Gastroesophageal sphincter (tissue), 4 donors: Measurements from ENCODE around the gene PGBD5. TPM values are rescaled to one million over a fixed set of nuclear protein-coding genes. Genes with fewer than 3 reads are reported as not detected.

Source experiments
- ATAC-seq: fragments of 150-250 bp; one replicate; pipeline ENCODE4 v1.9.1; 2016; ENCODE audit warnings: mild to moderate bottlenecking, moderate library complexity
- H3K27ac ChIP-seq, 4 donors: fragments of 200-600 bp; sonication (generic) in 3 of 4; 1 replicate in 3 of 4; 2 replicates in 1 of 4; pipeline ENCODE4 v1.5.1; 2016 to 2019
- H3K27me3 ChIP-seq: fragments of 200-600 bp; sonication (generic); one replicate; pipeline ENCODE4 v1.5.1; 2019
- H3K36me3 ChIP-seq, 2 donors: fragments of 200-600 bp; sonication (generic); one replicate each; pipeline ENCODE4 v1.5.1; 2019; ENCODE audit warnings: control low read depth in 1 of 2
- H3K4me1 ChIP-seq, 3 donors: fragments of 200-600 bp; sonication (generic); 1 replicate in 2 of 3; 2 replicates in 1 of 3; pipeline ENCODE4 v1.5.1; 2016 to 2019; ENCODE audit warnings: control low read depth in 2 of 3
- H3K4me3 ChIP-seq, 2 donors: fragments of 200-600 bp; sonication (generic); one replicate each; pipeline ENCODE4 v1.5.1; 2019; ENCODE audit warnings: mild to moderate bottlenecking in 1 of 2, moderate library complexity in 1 of 2
- H3K9me3 ChIP-seq, 3 donors: fragments of 200-600 bp; sonication (generic); one replicate each; pipeline ENCODE4 v1.5.1; 2017 to 2019; ENCODE audit warnings: control low read depth in 2 of 3
- EP300 ChIP-seq: sonication (generic); formaldehyde crosslinking; IDR thresholded peaks from one replicate; pipeline ENCODE4 v1.6.1; 2017; ENCODE audit warnings: antibody characterized with exemption, mild to moderate bottlenecking
- POLR2A ChIP-seq, 2 donors: fragments of 450-650 bp; IDR thresholded peaks; one replicate each; pipeline ENCODE4 v1.6.1; 2017; ENCODE audit warnings: antibody characterized with exemption in 2 of 2, mild to moderate bottlenecking in 2 of 2, moderate library complexity in 1 of 2
- POLR2AphosphoS5 ChIP-seq: sonication (generic); formaldehyde crosslinking; IDR thresholded peaks from one replicate; pipeline ENCODE4 v1.6.1; 2017; ENCODE audit warnings: antibody characterized with exemption
- WGBS, 2 donors: methylation state at CpG; one replicate each; pipeline ENCODE4 v1.1.5; 2018; ENCODE audit warnings: low coverage in 1 of 2; 5-methylcytosine and 5-hydroxymethylcytosine counted together
- total RNA-seq, 4 donors: library from RNA; depleted of rRNA; stranded (reverse); fragments of >200 nt; gene quantifications; one replicate each; pipeline ENCODE4 v1.1.0, GENCODE V29; 2016
- TF ChIP-seq, protein P1 (sequence below), 4 experiments: fragments of 200-600 bp in 2 of 4; fragments of 450-650 bp in 2 of 4; sonication (generic) in 1 of 4; IDR thresholded peaks; one replicate each; pipeline ENCODE4 v1.5.1; 2017 to 2019; ENCODE audit warnings: antibody characterized with exemption in 4 of 4, mild to moderate bottlenecking in 2 of 4, moderate library complexity in 2 of 4

The PGBD5 gene
- total RNA-seq, 4 donors from 2014 or later = 0.15 to 1.1 (median 0.33) TPM

DNA sequence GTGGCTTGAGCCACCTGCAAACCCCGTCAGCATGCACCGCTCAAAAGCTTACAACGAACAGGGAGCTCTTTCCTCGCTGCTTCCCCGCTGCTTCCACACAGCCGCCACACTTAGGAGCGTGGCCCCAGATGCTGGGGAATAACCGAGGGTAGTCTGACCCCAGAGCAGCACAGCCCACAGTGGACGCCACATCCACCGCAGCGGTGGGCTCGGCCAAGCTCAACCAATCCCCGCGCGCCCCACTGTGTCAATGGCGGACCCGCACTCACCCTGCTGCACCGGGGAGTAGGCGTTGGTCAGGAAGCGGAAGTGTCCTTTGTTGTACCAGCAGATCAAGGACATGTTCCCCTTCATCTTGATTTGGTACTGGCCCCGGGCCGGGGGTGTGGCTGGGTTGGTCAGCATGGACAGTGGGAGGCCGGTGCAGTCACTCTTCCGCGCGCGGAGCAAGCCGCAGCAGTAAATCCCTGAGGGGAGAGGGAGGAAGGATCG, 93.5 kb downstream of the PGBD5 start:
- H3K4me3 ChIP-seq = no peak overlapping the region
- H3K27ac ChIP-seq = no peak overlapping the region
- 80% methylated on average over 1 of the region's 29 CpGs; no CpG with 5 or more reads in 1 of the 2 donors for WGBS, 2 donors
- peaks cover 0 to 7% (median 0%) of the 10 kb centered on the region in 3 donors for H3K4me1 ChIP-seq
- H3K27me3 ChIP-seq = no peaks in the 10 kb centered on the region
- H3K9me3 ChIP-seq = no peaks in the 10 kb centered on the region
- TF ChIP-seq EP300 (no peak), POLR2AphosphoS5 (no peak), POLR2A (IDR thresholded peaks at IDR 0.05) (no peak)
- TF ChIP-seq, protein P1, sequence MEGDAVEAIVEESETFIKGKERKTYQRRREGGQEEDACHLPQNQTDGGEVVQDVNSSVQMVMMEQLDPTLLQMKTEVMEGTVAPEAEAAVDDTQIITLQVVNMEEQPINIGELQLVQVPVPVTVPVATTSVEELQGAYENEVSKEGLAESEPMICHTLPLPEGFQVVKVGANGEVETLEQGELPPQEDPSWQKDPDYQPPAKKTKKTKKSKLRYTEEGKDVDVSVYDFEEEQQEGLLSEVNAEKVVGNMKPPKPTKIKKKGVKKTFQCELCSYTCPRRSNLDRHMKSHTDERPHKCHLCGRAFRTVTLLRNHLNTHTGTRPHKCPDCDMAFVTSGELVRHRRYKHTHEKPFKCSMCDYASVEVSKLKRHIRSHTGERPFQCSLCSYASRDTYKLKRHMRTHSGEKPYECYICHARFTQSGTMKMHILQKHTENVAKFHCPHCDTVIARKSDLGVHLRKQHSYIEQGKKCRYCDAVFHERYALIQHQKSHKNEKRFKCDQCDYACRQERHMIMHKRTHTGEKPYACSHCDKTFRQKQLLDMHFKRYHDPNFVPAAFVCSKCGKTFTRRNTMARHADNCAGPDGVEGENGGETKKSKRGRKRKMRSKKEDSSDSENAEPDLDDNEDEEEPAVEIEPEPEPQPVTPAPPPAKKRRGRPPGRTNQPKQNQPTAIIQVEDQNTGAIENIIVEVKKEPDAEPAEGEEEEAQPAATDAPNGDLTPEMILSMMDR (IDR thresholded peaks at IDR 0.05) = no peak
- ATAC-seq = no peak
- H3K36me3 ChIP-seq = no peaks in the 10 kb centered on the region

DNA sequence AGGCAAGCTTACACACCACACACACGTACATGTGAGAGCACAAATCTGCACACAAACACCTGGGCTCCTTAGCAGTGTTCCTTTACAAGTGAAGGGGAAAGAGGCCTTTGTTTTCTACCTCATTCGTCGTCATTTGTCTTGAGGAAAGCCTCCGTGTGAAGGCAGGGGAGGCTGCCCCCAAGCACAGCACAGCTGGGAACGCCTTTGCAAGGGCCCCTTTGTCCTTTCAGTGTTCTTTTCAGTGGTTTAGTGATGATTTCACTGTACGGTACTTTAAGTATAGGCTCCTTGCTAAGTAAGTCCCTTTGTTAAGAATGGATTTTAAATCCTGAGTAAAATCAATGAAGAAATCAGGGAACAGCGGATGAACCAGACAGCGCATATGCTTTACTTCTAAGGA, 94.1 kb downstream of the PGBD5 start:
- H3K4me1 ChIP-seq = peaks cover 0 to 7% (median 0%) of the 10 kb centered on the region in 3 donors
- H3K36me3 ChIP-seq = no peaks in the 10 kb centered on the region
- TF ChIP-seq, protein P1 (IDR thresholded peaks at IDR 0.05) = no peak
- no peak for TF ChIP-seq EP300
- TF ChIP-seq POLR2A (IDR thresholded peaks at IDR 0.05) = no peak
- no peak for TF ChIP-seq POLR2AphosphoS5
- ATAC-seq = no peak
- H3K27me3 ChIP-seq = no peaks in the 10 kb centered on the region
- no peak overlapping the region for H3K4me3 ChIP-seq
- H3K9me3 ChIP-seq = no peaks in the 10 kb centered on the region
- WGBS, 2 donors = 67 to 80% methylated on average over 2 to 8 of the region's 8 CpGs
- no peak overlapping the region for H3K27ac ChIP-seq

DNA sequence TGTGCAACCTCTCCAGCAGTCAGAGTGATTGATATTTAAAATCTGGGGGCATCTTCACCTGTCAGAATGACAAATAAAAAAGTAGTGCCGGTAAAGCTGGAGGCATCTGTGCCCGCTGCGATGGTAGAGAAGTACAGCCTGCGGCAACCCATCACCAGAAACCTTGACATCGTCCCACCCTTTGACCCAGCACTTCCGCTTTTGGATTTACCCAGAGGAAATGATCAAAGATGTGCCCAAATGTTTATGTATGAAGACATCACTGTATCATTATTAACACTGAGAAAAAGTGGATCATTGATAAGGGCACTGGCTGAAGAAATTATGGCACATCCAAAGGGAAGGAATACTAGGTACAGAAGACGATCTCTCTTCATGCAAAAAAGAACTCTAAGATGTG, 96.0 kb downstream of the PGBD5 start:
- Histone ChIP-seq H3K36me3 (no peaks in the 10 kb centered on the region), H3K9me3 (no peaks in the 10 kb centered on the region), H3K4me3 (no peak overlapping the region), H3K4me1 (peaks cover 0 to 7% (median 0%) of the 10 kb centered on the region in 3 donors), H3K27ac (no peak overlapping the region), H3K27me3 (no peaks in the 10 kb centered on the region)
- 78 to 80% methylated on average over 1 to 7 of the region's 7 CpGs for WGBS, 2 donors
- no peak for ATAC-seq
- no peak for TF ChIP-seq EP300
- TF ChIP-seq, protein P1 (IDR thresholded peaks at IDR 0.05) = no peak
- TF ChIP-seq POLR2AphosphoS5 = no peak
- no peak for TF ChIP-seq POLR2A (IDR thresholded peaks at IDR 0.05)

DNA sequence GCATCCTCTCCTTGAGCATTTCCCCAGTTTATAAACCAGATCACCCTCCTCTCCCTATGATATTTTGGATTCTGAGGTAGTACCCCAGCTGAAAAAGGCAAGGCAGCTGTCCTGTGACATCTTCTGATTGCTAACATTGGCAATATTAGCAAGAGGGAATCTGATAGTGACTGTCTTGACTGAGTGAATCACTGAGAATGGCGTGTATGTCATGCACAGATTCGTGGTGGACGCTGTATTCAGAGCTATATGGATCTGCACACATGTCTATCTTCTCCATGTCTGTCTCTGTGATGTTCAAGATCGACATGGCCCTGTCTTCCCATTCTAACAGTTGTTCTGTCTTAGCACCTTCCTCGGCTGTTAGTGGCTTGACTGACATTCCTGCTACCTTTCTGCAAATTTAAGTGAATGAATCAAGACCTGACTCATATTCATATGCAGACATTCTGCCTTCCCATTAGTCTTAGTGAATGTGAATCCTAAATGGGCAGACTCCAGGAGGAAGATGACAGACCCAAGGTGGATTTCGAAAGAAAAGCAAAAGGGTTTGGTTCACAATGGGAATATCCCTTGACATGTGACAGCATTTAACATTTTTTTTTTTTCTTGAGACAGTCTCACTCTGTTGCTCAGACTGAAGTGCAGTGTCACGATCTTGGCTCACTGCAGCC, 97.7 kb downstream of the PGBD5 start:
- no peak for ATAC-seq
- H3K9me3 ChIP-seq = no peaks in the 10 kb centered on the region
- no peaks in the 10 kb centered on the region for H3K36me3 ChIP-seq
- 81 to 85% methylated on average over 4 to 6 of the region's 7 CpGs for WGBS, 2 donors
- no peak overlapping the region for H3K4me3 ChIP-seq
- H3K27ac ChIP-seq = no peak overlapping the region
- TF ChIP-seq, protein P1 (IDR thresholded peaks at IDR 0.05) = no peak
- no peak for TF ChIP-seq POLR2A (IDR thresholded peaks at IDR 0.05)
- no peak for TF ChIP-seq POLR2AphosphoS5
- TF ChIP-seq EP300 = no peak
- H3K27me3 ChIP-seq = no peaks in the 10 kb centered on the region
- no peaks in the 10 kb centered on the region for H3K4me1 ChIP-seq

DNA sequence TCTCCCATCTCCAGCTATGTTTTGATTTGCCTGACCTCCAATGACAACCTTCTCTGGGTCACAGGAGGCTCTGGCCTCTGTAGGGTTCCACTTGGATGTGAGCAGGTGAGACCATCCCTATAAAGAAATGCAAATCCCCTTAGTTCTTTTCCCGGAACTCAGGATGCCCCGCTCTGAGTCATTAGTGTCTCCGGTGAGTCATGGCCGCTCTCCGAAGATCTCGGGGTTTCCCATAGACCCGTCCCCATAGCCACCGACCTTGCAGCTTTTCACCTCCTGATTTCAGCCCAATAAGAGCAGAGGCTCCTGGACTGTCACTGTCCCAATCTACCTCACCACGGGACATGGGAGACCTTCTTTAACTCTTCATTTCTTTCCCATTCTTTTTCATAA, 98.2 kb downstream of the PGBD5 start:
- H3K9me3 ChIP-seq = no peaks in the 10 kb centered on the region

More for the DNA sequence above, 98.2 kb downstream of the PGBD5 start:
- 83 to 85% methylated on average over 5 to 9 of the region's 9 CpGs for WGBS, 2 donors
- Histone ChIP-seq H3K4me3 (no peak overlapping the region), H3K27me3 (no peaks in the 10 kb centered on the region), H3K27ac (no peak overlapping the region), H3K4me1 (no peaks in the 10 kb centered on the region), H3K36me3 (no peaks in the 10 kb centered on the region)
- ATAC-seq = no peak
- TF ChIP-seq, protein P1 (IDR thresholded peaks at IDR 0.05) = no peak
- TF ChIP-seq POLR2A (IDR thresholded peaks at IDR 0.05) = no peak
- no peak for TF ChIP-seq EP300
- no peak for TF ChIP-seq POLR2AphosphoS5
